GM21723 (cell line): ENCODE results near the gene RSPH9.
A peak's percentile ranks its signal among the peaks of the same experiment; 100 is the strongest.
"Not testable (repeated sequence)": the region's sequence is repeated elsewhere in the genome, so short reads cannot be mapped to it uniquely, and the experiment has no call there.

Experiments
- ATAC-seq: cut with Tn5 transposase; IDR thresholded peaks from one replicate; pipeline ENCODE4 v1.9.1; 2021; ENCODE audit warnings: mild to moderate bottlenecking, moderate library complexity; ENCODE audit not compliant: unreplicated experiment

RSPH9 gene

DNA sequence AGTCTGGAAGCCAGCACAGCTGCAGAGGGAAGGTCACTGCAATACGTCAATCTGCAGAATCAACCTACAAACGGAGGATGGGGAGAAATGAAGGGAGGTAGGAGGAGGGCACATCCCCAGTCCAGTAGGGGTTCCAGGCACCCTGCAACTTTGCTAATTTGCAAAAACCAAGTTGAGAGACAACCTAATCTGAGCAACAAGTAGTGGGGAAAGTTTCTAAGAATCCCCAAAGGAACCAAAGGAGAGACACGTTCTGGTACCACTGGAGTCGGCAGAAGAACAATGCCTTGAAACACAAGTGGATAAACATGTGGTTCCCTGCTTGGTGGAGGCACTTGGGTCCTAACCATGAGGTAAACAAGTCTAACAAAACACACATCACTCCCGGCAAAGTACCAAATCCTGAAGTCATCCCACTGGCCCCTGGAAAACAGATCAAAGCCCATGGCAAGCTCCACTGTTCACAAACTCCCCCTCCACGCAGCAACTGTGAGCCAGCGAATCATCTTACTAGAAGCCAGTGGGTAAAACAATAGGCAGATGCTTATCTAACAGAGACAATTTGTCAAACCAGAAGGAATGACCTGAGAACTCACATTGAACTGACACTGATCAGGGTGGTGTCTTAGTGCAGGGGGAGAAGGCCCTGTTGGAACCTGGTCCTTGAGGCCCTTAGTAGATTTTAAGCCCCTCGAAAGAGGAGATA, 38.0 kb downstream of the RSPH9 start:
- no peak for ATAC-seq

DNA sequence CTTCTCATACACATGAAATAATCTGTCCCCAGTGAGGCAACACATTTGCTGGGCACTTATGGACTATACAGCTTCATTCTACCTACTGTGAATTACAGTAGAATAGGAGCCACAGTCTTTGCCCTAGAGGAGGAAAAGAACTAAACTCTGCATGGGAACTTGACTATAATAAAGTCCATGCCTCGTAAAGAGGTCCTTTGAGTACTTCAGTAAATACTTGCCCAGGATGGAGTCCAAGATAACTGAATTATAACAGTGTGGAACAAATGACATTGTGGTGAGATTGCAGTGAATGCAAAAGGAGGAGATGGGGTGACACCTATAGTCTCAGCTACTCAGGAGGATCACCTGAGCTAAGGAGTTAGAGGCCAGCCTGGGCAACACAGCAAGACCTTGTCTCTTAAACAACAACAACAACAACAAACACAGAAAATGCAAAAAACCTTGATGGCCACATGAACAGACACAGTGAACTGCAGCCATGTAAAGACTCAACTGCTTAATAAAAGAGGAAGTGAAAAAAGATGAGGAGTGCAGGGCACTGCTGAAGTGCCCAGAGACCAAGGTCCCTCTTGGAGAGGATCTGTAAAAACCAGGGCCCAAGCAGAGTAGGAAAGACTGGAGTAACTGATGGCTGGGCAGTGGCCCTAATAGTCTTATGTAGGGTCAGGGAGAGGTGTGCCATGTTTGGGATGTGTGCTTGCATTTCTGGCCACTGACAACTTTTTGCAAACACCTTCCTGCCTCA, 39.0 kb downstream of the RSPH9 start:
- peak; percentile 68 for ATAC-seq

DNA sequence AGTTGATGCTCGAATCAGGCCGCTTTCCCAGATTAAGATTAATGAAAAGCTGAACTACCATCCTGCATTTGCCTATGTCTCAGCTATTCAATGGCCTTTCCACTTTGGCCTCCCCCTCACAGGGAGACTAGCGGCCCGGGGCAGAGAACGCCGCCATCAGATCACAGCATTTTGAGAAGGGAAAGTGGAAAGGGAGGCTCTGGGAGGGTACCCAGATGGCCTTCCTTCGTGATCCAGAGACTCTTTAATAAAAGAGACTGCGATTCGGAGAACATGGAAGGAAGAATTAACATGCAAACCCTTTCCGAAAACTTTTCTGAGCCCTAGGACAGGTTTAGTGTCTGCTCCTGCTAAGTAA, 42.2 kb downstream of the RSPH9 start:
- ATAC-seq, result no peak

DNA sequence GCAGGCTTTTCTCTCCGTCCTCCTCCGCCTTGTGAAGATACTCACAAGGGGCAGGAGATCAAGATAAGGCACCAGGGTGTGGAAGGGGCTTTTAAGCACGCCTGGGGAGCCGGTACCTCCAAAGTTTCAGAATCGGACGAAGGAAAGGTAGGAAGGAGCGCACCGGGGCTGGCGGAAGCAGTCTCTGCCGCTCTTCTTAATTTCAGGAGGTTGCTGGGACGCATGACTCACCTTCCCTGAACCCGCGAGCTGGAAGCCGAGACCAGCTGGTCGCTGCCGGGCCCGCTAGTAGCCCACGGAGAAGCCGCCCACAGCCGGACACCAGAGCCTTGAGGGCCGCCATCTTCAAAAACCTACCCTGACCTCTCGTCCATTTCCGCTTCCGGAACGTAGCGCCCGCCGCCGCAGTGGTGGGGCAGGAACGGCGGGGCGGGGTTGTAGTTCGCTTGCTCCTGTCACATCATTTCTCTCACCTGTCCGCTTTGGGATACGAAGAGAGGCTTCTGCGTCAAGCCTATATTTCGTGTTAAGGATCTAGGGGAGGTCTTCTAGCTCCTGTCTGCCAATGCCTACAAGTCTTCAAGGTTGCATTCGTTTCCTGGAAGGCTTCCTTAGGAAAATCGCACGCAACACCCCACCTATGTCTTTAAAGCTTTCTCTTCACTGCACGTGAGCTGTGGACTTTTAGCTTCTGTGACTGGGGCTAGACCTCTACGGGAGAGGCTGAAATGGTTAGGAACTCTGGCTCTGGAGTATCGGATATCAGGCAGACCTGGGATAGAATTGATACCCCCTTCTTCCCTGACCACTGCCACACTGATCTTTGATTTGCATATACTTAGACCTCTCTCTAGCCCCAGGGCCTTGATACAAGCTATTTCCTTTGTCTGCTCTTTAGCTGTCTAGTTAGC, 42.9 kb downstream of the RSPH9 start, which contains the start of gene MRPS18A:
TSS of gene MRPS18A (minus strand) at position 355 of the 911 bp plus-strand sequence. CDS start at position 343, 12 bp downstream.
- ATAC-seq, result peak; percentile 92

DNA sequence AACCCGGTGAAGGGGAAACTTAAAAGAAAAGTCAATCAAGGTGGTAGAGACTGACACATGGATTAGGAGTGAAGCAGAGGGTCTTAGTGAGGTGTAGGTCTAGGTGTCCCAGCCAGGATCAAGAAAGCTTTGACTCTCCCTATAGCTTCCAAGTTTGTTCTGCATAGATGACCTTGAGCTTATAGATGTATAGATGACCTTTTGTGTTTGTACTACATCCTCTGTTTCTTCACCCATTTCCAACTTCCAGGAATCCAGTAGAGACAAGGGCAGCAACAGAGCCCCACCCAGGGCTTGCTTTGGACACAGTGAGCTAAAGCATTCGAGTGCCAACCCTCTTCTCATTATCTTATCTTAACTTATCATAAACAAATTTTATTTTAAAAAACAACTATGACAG, 44.6 kb downstream of the RSPH9 start:
- no peak for ATAC-seq

DNA sequence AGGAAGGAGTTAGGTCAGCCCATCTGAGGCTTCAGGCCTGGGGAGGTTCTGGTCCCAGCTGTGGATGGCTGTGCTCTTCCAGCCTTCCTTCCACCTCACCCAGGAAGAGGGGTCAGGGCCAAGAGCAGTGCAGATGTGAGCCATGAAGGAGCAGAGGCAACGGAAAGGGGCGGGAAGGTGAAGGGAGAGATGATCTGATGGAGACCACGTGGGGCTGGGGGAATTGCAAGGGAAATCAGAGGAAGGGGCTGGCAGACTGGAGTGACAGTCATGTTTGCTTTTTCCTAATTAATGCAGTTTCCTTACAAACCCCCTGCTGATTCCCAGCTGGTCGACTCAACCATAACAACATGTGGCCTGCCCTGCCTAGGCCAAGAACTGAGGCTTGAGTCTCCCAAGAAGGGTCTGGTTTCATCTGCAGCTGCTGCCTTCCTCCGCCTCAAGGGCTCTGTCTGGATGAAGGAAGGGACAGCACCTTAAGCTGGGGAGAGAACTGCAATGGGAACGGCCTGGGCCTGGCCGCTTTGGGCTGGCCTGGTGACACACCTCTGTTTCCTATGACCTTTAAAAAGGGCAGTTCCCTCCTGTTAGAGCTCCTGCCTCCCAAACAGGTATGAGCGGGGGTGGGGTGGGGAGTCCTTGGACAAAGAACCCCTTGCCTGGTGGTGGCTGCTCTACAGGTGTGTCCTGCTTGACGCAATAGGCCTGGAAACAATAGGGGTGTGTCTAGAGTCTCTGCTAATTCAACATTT, 50.6 kb downstream of the RSPH9 start:
- ATAC-seq, result no peak

DNA sequence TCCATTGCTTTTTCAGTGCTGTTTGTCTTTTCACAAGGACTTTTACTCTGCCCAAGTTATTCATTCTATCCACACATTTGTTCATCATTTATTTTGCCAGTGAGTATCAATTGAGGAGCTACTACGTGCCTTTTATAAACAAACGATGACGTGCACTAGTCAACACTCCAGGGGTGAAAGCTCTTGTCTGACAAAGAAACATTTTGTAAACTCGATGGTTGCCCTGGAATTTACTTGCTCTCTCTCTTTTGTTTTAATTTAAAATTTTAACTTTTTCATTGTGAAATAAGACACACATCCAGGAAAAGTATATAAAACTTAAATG, 51.1 kb downstream of the RSPH9 start:
- no peak for ATAC-seq

DNA sequence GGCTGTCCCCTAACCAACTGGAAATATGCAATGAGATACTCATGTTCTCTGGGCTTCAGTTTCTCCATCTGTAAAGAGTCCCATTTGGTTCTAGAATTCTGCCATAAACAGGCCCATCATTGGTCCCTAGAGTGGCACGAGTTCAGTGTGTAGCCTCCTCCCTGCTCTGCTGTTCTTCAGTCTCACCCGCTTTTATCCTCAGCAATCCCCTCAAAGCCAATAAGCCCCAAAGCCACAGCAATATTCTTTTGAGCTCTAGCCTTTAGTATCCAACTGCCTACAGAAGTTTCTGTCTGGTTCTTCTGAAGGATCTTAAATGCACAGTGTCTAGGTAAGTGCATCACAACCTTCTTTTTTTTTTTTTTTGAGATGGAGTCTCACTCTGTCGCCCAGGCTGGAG, 52.6 kb downstream of the RSPH9 start:
- ATAC-seq, result no peak

DNA sequence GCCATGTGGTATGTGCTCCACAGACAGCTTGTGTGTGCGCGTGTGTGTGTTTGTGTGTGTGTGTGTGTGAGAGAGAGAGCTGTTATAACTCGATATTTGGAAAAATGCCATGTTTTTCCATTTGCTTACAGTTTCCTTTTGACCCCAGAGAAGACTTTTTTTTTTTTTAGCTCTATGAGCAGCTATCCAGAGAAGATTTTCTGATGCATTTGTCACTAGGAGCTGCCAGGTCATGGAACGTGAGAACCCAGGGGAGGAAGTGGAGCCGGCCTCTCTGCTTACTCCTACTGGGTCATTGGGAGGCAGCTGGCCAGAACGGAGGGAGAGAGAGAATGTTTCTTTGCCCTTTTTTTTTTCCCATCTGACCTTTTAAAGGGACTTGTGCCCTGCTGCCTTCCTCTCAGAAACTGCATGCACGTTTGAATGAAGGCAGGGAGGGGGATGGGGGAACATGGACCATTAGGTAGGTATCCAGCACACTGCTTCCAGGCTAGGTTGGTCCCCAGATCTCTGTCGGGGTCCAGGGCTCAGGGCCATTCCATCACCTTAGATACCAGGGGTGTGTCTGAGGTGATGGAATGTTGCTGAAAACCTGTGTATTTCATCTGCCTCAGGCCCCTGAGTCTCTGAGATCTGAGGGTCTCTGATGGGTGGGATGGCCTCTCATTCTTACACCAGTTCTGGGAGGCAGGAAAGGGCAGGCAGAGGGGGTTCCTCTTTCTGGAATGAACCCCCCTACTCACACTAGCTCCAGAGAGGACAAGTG, 53.9 kb downstream of the RSPH9 start:
- no peak for ATAC-seq

DNA sequence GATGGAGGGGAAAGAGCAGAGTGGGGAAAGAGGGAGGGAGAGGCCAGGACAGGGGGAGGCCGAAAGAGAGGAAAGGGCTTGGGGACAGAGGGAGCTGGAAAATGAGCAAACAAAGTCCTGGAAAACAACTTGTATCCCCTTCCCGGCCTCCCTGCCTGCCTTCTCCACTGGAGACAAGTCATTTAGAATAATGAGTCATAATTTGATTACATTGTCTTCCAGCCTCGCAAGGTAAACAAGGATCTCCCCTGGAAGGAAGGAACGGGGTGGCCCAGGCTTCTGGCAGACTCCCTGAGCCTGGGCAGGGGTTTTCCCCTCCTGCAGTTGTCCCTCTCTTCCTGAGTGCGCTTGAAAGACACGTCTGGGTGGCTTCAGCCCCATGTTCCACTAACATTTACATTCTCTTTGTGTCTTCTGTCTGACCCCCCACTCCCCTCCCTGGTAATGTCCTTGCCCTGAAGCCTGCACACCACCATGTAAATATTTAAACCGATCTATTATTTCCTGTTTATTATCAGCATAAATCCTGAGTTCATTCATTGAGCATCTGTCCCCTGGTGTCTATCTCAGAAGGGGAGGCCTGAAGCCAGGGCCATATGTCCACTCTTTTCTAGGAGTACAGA, 54.8 kb downstream of the RSPH9 start:
- no peak for ATAC-seq

DNA sequence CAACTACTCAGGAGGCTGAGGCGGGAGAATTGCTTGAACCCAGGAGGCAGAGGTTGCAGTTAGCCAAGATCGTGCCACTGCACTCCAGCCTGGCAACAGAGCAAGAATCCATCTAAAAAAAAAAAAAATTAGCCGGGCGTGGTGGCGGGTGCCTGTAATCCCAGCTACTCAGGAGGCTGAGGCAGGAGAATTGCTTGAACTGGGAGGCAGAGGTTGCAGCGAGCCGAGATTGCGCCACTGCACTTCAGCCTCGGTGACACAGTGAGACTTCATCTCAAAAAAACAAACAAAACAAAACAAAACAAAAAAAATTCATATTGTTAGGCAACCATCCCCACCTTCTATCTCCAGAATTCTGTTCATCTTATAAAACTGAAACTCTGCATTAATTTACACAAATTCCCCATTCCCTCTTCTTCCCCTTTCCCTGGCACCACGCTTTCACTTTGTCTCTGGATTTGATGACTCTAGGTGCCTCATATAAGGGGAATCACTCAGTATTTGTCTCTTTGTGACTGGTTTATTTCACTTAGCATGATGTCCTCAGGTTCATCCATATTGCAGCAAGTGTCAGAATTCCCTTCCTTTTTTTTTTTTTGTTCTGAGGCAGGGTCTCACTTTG, 56.2 kb downstream of the RSPH9 start:
- ATAC-seq, result not testable (repeated sequence)

DNA sequence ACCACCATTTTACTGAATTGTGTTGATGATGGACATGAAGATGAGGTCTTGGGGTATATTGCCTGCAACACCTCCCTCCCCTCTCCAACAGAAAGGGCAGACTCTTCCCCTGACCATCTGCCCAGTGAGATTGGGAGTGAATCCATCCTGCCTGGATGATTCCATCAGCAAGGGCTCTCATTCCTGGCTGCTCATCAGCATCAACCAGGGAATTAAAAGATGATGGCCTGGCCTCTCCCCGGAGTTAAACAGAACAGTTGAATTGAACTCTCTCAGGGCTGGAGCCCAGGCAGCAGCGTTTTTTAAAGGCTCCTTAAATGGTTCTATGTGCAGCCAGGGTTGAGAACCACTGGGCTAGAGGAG, 57.3 kb downstream of the RSPH9 start:
- ATAC-seq, result no peak

DNA sequence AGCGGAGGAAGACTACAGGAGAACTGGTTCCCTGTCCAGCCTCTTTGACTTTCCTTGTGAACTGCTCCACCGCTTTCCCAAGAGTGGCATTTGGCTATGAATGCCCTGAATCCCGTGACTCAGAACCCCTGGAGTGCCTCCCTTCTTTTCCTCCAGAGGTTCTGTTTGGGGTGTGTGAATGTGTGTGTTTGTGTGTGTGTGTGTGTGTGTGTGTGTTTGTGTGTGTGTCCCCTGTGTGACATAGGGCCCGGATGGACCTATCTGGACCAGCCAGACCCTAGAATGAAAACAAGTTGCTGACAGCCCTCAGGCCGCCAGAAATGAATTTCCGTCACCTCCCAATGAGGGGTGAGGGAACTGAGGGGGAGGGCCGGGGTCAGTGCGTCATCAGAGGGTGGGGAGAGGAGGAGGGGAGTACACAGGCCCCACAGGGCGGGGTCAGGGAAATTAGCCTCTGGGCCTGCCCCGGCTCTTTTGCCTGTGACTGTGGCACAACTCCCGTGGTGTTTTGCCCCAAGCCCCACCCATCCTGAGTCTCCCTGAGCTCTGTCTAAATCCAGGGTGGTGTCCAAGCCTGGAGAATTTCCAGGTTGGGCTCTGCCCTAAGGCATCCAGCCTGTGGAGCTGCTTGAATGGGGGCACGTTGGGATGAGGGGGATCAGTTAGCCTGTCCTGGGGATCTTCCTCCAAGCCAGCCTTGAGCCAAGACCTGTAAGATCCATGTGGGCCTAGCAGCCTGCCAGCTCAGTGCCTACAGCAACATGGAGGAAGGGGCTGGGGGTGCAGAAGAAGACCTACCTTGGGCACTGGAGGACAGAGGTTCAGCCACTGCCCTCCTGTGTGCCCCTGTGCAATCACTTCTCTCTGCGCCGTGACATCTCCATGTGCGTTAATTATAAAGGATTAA, 58.0 kb downstream of the RSPH9 start:
- ATAC-seq, result no peak

DNA sequence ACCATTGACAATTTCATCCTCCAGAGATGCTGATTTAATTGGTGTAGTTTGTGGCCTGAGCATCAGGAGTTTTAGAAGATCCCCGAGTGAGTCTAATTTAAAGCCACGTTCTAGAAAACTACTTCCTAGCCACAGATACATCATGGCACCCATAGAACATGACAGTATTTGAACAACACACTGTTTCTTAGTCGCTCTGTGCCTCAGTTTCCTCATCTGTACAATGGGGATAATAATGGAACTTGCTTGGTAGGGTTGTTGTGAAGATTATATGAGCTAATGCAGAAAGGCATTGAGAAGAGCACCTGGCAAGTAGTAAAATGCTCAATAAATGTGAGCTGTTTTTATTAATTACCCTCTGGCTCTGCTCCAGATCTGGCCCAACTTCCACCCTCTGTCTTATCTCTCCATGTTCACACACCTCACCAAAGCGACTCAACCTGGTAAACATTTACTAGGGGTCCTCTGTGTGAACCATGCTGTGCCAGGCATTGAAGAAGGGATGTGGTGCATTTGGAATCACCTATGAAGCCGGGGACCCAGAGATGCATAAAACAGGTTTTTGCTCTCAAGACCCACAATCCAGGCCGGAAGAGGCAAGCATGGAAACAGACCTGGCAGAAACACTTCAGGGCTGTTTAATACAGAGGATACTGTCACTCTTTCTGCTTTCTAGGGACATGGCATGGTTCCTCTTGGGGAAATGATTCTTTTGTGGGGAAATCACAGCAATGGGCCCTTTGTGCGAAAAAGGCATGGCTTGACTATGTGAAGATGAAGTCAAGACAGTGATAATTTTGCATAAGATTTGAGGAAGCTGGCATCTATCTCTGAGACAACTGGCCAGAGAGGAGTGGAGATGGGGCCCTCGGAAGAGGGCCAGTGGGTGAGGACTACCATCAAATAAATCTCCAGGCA, 58.9 kb downstream of the RSPH9 start:
- ATAC-seq, result no peak

DNA sequence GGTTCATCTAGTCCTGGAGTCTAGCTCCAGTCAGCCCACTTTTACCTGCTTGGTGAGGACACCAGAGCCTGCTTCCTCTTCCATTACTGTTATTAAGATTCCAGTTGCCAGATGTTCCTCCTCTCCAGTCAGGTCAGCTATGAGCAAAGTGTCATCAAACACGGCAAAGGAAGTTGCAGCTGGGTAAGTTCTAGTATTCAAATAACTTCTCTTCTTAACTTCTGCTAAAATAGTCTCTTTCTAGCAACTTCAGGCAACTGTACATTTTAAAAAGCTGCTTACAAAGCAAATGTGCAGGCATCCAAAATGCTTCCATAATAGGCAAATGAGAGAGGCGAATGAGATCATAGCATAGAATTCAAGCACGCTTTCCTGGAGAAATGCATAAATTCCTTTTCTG, 61.2 kb downstream of the RSPH9 start:
- no peak for ATAC-seq

DNA sequence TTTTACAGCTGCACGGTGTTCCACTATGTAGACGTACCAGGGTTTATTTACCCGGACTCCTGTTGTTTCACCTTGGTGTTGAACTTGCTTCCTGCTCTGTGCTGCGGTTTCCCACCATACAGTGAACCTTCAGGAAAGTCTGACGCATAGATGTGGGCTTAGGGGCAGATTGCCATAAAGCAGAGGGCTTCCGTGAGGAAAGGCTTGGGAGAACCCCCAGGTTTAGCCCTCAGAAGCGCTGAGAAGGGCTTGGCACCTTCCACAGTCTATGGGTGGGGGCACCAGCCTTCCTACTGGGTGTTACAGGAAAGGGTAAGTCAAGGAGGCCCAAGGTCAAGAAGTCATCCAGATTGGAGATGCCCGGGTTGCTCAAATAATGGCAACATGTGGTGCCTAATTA, 62.0 kb downstream of the RSPH9 start:
- no peak for ATAC-seq

DNA sequence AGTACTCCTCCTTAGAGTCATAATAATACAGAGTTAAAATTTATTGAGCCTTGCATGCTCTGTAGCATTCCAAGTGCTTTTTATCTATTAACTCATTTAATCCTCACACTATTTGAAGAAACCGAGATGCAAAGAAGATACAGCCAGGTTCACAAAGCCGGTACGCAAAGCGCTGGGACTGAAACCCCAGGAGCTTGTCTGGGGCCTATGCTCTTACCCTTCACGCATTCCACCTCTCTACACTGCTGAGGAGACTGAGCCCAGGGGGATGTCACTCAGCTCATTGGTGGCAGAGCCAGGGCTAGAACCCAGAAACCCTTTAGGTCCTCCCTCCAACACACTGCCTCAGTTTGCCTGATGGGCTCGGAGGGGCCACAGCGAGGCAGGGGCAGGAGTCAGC, 62.4 kb downstream of the RSPH9 start:
- no peak for ATAC-seq
